GM18909 (cell line): Measurements from ENCODE around the gene PWWP2B.

Experiments used
- ATAC-seq: cut with Tn5 transposase; IDR thresholded peaks from one replicate; pipeline ENCODE4 v1.9.1; 2021; ENCODE audit warnings: mild to moderate bottlenecking; ENCODE audit not compliant: unreplicated experiment, poor library complexity

The PWWP2B gene

DNA sequence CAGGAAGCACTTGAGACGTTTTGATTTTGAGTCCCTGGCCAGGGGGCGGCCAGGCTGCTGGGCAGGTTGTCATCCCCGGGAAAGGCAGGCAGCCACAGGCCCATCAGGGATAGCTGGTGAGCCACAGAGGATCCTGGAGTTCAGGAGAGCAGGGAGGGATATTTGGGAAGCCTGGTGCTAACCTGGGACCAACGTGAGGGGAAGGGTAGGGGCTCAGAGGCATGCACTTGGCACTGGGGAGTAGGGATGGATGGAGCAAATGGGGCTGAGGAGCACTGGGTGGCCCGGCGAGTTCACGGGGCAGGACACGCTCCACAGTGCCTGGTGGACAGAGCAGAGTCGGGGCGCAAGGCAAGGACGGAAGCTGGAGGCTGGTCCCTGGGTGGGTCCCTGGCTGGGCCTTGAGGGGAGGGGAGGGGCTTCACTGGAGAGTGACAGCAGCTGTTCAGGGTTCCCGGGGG lies 34.8 kb upstream of the PWWP2B start:
- ATAC-seq = no peak

DNA sequence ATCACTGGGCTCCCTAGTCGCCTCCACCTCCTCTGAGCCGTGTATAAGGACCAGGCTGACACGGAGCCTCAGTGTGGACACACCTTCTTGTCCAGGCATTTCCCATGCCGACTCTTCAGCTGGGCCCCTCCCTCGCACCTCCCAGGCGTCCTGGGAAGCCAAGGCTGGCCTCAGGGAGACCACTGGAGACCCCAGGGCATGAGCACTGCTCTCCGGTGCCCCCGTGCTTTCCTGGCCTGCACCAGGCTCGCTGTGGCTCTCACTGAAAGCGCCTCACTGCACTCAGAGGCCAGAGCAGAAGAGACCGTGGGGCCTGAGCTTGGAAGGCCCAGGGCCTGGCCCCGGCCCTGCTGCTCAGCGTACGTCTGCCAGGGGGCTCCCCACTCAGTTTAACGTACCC lies 33.6 kb upstream of the PWWP2B start:
- no peak for ATAC-seq

DNA sequence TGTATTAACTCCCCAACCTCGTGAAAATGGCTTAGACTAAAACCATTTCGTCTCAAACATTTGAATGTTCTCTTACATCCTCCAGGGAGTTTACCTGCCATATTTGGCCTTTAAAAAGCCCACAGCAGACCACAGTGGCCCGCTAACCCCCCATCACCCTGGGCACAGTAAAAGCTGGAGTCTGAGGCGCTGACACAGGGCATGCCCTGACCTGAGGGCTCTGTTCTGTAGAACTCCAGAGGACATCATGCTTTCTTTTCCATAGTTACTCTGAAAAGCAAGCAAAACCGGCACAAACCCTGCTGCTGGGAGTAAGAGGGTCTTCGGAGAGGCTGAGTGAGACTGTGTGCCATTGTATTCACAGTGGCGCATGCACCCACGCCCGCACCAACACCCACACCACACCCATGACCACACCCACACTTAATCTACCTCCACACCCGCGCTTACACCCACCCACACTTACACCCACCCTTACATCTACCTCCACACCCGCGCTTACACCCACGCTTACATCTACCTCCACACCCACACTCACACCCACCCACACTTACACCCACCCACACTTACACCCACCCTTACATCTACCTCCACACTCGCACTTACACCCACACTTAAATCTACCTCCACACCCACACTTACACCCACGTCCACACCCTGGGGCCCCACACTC lies 32.9 kb upstream of the PWWP2B start:
- ATAC-seq = no peak

DNA sequence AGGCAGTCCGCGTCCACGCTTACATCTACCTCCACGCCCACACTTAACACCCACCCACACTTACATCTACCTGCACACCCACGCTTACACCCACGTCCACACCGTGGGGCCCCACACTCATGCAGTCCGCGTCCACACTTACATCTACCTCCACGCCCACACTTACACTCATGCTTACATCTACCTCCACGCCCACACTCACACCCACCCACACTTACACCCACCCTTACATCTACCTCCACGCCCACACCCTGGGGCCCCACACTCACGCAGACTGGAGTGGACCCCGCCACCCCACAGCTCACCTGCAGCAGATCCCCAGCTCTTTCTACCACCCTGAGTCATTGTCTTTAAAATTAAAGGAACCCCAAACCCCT lies 32.4 kb upstream of the PWWP2B start:
- ATAC-seq = no peak

DNA sequence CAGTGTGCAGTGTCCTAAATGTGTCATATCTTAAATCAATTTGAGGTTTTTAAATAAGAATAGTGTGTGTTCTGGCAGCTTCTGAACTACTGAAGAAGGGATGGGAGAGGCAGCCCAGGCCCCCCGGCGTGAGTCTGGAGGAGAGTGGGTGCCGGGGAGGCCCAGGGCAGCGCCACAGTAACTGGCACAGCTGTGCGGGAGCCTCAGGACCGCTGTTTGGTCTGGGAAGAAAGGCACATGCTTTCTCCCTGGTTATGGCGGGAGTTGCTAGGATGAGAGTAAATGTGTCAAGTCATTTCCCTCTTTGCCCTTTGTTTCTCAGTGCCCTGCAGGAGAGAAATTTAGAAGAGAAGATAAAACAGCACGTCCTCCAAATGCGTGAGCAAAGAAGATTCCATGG lies 31.9 kb upstream of the PWWP2B start:
- no peak for ATAC-seq

DNA sequence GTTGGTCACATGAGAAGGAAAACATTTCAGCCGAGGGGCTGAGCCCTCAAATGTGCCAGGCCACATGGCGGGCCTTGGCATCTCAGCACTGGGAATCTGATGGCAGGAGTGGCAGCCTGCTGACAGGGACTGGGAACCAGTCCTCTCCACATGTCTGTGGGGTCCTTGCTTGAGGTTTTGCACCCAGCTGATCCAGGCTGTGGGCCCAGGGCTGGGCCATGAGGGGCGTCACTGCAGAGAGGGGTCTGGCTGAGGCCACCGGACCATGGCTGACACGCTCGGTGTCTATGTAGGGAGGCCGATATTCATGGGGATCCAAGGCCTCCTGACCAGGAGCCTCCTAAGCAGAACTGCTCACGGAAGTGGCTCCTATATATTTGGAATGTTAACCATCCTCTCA lies 31.0 kb upstream of the PWWP2B start:
- ATAC-seq = no peak

DNA sequence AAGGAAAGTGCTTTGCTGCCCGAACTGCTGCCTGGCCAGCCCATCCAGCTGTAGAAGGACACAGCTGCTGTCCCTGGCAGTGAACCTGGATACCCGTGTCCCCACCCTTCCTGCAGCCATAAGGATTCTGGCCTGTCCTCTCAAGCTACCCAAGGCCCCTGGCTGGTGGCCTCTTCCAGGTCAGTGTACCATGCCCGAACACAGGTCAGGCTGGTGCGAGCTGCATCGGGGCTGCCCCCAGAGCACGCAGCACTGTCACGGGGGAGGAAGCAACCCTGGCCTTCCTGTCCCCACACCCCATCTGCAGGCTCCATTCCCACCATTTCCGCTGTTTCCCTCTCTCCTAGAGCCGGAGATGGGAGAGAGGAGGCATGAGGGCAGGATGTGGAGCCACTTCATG lies 30.5 kb upstream of the PWWP2B start:
- no peak for ATAC-seq

DNA sequence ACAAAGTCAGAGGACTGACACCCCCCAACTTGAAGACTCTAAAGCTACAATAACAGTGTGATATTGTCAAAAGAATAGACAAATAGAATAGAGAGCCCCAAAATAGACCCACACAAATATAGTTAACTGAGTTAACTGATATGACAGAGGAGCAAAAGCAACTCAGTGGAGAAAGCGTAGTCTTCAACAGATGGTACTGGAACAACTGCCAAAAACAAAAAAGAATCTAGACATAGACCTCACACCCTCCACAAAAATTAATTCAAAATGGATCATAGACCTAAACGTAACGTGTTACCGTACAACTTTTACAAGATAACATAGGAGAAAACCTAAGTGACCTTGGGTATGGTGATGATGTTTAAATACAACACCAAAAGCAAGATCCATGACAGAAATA lies 28.6 kb upstream of the PWWP2B start:
- ATAC-seq = no peak

DNA sequence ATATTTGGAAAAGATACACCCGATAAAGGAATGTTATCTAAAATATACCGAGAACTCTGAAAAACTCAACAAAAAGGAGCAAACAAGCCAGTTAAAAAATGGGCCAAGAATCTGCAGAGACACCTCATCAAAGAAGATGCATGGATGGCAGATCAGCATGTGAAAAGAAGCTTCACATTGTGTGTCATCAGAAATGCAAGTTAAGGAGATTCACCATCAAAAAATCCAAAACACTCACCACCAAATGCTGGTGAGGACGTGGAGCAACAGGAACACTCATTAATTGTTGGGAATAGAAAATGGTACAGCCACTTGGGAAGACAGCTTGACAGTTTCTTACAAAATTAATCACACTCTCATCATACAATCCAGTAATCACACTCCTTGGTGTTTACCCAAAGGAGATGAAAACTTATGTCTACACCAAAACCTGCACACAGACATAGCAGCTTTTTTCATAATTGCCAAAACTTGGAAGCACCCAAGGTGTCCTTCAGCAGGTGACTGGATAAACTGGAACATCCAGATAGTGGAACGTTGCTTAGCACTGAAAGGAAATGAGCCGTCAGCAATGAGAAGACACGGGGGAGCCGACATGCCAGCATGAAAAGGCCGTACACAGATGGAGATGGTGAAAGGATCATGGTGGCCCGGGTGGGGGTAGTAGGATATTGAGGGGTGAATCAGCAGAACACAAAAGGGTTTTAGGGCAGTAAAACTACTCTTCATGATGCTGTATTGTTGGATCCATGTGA lies 27.9 kb upstream of the PWWP2B start:
- ATAC-seq = no peak

DNA sequence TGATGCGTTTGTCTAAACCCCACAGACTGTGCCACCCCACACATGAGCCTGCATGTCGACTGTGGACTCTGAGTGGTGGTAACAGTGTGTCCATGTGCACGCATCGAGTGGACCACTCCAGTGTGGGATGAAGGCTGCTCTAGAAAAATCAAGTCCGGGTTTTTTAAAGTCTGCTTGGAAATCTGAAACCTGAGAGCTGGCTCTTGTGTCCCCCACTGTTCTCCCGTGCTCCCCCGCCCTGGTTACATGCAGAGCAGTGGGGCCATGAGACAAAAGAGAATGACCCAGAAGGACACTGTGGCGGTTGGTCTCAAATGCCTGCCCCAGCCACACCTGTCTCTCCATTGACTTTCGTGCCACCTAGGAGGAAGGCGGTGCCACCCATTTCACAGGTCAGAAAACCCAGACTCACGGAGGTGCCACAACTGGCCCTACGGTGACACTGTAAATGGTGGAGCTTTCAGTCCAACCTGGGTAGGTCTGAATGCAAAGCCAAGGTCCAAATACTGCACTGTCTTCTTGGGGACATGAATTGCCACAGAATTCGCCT lies 27.3 kb upstream of the PWWP2B start:
- no peak for ATAC-seq

DNA sequence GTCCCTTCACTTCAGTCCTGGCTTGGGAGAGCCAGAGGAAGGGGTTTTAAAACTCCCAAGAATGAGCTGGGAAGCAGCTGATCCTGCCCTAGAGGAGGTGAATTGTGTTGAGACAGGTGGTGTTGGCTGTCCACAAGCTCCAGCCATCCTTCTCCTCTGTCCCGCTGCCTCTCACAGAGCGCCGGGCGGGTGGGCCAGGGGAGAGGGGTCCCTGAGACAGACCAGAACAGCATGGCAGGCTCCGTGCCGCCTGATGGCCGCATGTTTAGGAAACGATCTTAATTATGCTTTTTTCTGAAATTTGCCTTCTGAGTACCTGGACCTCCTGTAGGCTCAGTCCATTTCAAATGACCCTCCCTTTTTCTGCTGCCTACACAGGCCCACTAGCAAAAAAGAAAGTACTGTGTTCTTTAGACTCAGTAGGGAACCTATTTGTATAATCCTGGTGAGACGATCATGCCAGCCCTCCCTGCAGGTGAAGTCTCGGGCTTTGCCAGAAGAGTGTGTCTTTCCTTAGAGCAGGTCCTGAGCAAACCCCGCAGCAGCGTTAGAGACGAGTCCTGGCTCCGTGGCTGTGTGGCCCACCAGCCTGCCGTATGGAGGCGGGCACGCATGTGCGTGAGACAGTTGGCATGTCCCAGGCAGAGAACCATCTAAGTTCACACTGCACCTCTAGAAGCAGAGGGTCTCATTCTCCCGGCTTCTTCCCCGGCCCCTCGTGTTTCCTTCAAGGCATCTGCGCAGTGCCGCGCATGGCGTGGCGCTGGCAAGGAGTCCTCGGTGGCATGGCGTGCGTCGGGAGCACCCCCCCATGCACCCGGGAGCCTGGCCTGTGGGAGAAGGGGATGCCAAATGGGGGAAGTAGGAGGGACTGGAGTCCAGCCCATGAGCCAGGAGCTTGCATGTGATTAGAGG lies 26.3 kb upstream of the PWWP2B start:
- ATAC-seq = no peak

DNA sequence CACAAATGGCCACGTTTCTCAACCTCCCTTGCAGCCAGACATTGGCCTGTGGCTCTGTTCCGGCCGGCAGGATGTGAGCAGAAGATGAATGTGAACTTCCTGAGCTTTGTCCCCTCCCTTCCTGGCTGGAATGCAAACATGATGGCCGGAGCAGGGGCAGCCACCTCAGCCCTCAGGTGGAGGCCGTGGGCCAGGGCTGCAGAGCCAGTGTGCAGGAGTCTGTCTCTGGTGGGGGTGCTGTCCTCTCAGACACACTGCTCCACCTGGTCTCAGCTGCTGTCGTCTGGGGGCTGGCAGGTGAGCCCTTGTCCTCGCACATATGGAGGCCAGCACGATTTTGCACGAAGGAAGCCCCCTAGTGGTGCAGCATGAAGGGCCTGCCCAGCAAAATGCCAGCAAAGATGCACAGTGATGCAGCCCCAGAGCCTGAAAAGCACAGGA lies 25.3 kb upstream of the PWWP2B start:
- ATAC-seq = no peak

DNA sequence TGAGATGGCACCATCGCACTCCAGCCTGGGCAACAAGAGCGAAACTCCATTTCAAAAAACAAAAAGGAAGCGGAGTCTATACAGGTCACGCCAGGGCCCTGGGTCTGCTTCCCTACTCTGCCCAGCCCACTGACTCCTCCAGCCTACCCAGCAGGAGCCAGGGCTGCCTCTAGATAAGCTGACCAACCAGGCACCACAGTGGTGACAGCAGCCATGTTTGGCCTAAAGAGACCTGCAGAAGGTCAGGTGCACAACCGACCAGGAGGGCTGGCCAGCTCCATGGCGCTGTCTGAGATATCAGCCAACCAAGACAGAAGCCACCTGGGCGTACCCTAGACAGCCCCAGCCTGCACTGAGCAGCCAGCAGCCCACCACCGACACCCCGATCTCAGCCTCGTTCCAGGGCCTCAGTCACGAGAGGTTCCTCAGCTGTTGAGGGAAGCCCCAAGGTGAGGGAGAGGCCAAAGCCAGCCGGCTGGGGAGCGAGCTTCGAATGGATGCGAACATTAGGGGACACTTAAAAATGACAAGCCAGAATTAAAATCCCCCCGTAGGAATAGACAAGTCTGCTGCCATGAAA lies 24.4 kb upstream of the PWWP2B start:
- ATAC-seq = no peak

DNA sequence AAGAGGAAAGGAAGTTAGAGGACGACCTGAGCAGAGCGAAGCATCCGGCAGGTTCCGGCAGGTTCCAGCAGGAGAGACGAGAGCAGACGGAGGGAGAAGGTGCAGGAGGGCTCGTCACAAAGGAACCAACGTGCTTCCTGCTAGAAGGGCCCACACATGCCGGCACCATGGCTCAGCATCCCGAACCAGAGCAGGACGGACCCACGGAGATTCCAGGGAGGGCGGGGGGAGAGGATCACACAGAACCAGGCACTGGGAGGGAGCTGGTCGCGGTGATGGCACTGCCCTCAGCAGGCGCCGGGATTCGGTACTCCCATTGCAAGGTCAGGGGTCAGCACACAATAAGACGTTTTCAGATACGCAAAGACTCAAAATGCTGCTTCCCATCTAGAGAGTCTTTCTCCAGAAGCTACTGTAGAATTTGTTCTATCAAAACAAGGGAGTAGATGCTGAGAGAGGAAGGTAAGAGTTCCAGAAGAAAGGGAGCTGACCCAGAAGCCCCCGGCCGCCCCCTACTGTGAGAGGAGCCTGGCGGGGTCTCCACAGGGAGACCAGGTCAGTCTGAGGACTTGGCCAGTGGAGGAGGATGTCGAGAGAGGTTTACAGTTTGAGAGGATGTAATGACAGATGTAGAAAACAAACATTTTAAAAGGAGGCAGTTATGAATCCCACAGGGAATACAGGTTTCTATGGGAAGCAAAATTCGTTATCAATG lies 23.6 kb upstream of the PWWP2B start:
- no peak for ATAC-seq

DNA sequence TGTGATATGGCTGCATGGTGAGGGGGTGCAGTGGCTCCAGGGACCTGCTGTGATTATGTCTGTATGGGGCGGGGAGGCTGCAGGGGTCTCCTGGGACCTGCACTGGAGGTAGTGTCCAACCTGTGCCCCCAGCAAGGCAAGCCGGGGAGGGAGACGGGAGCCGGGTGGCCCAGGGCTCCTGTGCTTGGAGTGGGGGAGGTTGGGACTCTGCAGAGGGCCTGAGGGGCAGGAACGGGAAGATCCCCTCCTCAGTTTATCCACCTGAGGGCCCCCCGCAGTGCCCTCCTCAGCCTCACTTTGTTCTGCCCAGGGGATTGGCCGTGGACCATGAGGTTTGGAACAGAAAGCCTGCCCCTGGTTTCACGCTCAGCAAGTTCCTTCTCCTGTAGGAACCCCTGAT lies 22.8 kb upstream of the PWWP2B start:
- ATAC-seq = no peak

DNA sequence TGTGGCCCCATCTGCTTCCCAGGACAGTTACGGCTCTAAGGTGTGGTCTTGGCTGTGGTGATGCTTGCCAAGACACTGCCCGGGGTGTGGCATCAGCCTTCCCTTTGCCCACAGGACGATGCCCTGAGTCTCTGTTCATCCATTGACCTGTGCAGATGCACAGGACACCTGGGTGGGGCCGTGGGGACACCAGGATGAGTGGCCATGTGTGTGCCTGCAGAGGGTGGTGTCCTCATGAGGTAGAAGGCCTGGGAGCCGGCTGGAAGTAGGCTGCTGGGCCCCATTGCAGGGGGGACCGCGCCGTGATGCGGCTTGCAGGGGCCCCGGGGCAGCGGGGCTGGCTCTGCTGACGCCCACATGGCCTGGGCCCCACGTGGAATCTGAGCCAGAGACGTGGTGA lies 22.4 kb upstream of the PWWP2B start:
- ATAC-seq = no peak

DNA sequence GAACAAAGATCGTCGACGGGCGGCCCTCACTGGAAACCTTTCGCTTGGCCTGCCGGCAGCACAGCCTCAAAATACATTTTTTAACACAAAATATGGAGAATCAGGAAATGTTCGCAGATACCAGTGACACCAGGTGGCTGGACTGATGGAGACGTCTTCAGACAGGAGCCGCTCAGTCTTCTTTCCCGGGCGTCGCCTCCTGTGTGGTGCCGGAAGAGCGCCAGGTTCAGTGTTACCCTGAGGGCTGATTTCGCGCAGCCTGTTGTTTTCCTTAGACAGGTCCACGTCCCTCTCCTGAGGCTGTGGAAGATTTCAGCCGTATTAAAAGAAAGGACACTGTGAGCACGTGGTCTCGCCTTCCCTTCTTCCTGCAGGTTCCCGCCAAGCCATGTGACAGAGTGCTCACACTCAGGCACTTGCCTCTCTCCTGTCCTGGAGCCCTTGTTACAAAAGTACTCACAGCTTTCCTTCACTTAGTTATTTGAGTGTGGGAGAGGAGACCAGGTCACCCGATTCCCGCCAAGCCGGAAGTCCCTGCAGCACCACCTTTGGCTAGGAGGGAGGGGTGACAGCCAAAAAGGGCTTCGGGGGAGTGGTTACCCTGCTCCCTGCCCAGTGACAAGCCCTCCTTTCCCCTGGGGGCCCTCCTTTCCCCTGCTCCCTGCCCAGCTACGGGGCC lies 21.7 kb upstream of the PWWP2B start:
- ATAC-seq = no peak

DNA sequence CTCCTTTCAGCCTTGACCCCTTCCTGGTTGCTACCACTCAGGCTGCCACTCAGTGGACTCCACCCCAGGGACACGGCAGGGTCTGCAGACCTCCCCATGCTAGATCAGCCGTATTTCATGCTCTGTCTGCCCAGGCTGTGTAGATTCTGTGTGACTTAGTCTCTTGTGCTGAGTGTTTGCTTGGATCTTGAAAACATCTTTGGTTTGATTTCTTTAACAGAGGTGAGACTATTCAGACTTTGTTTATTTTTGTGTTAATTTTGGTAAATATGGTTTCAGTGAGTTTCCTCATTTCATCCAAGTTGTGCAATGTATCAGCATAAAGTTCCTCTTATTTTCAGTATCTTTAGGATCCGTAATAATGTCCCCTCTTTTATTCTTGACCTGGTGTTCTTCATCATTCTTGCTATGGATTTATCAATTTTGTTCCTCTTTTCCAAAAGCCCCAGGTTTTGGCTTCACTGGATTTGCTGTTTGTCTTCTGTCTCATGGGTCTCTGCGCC lies 21.2 kb upstream of the PWWP2B start:
- ATAC-seq = no peak

DNA sequence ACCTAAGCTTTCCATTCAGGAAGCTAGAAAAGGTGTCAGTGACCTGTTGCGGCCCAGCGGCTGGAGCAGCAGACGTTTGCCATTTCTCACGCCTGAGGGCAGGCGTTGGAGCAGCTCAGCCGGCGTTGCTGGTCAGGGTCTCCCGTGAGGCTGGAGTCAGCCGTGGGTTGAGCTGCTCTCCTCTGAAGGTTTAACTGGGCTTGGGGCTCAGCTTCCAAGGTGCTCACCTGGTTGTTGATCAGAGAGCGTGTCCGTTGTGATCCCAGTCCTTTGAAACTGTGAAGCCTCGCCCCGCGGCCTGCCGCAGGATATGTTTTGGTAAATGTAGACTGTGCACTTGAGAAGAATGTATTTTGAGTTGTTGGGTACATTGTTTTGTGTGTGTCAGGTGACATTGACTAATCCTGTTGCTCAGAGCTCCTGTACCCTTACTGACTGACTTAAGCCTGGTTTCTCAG lies 20.6 kb upstream of the PWWP2B start:
- ATAC-seq = no peak
